ENCODE measurements around the gene SERPINB7.

DNA sequence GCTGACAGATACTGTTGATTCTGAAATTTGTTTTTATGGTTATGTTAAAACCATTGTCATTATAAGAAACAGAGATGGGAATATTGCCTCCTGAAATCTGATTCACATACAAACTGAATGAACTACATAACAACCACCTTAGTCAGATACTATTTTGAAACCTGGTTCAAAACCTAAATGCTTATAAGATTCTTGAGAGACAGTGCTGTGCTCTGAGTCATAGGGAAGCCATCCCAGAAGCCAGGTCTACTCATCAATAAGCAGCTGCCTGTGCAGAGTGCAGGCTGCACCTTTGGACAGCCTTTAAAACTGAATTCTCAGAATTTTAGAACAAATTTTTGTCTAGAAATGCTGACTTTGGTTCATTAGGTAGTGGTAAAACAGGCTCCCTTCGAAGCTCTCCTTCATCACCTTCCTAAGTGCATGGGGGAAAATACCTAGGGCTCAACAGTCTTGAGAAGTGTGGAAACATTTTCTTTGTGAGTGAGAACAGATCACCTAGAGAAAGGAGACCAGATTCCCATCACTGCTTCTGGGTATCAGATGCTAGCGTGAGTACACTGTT is at the start of gene SERPINB7:
- TF ChIP-seq CTCF (IDR thresholded peaks at IDR 0.05; ENCODE audit: insufficient read depth, low read length, poor library complexity, severe bottlenecking) = no peak
- TF ChIP-seq EZH2phosphoT487 (conservative IDR thresholded peaks at IDR 0.05; ENCODE audit: low read length) = no peak
